Endodermal cell (in vitro differentiated cells): ENCODE measurements around the gene ATOSA. TPM values are rescaled to one million over a fixed set of nuclear protein-coding genes. Genes with fewer than 3 reads are reported as not detected.

Source experiments
- DNase-seq: peaks from one replicate; pipeline ENCODE4 v3.0.0-alpha.2; 2017
- H3K27ac ChIP-seq: 2 replicates; pipeline ENCODE4 v1.5.1; 2013; ENCODE audit warnings: mild to moderate bottlenecking, low read depth, low read length, moderate library complexity
- H3K27me3 ChIP-seq: 2 replicates; pipeline ENCODE4 v1.6.1; 2013; ENCODE audit warnings: mild to moderate bottlenecking, low read length, moderate library complexity; ENCODE audit not compliant: insufficient read depth, control insufficient read depth, poor library complexity, severe bottlenecking
- H3K36me3 ChIP-seq: 2 replicates; pipeline ENCODE4 v1.7.0; 2013; ENCODE audit warnings: mild to moderate bottlenecking, low read length, moderate library complexity; ENCODE audit not compliant: control insufficient read depth, insufficient read depth
- H3K4me1 ChIP-seq: one replicate; pipeline ENCODE4 v1.7.0; 2013; ENCODE audit warnings: low read length; ENCODE audit not compliant: control insufficient read depth, insufficient read depth
- H3K4me3 ChIP-seq: 2 replicates; pipeline ENCODE4 v1.5.1; 2013; ENCODE audit warnings: mild to moderate bottlenecking, low read length, moderate library complexity
- H3K9ac ChIP-seq: 2 replicates; pipeline ENCODE4 v1.6.1; 2013; ENCODE audit warnings: mild to moderate bottlenecking, low read length, moderate library complexity; ENCODE audit not compliant: poor library complexity, severe bottlenecking; ENCODE audit errors: extremely low read depth
- H3K9me3 ChIP-seq: 2 replicates; pipeline ENCODE4 v1.6.1; 2013; ENCODE audit warnings: mild to moderate bottlenecking, low read length, moderate library complexity; ENCODE audit not compliant: control insufficient read depth
- H3K27ac Mint-ChIP-seq: 2 replicates; pipeline ENCODE4 v1.8.0; 2020; ENCODE audit warnings: mixed read lengths
- H3K27me3 Mint-ChIP-seq: 2 replicates; pipeline ENCODE4 v1.8.0; 2021; ENCODE audit warnings: mild to moderate bottlenecking, mixed read lengths; ENCODE audit not compliant: insufficient read depth
- H3K36me3 Mint-ChIP-seq: 2 replicates; pipeline ENCODE4 v1.8.0; 2020; ENCODE audit warnings: low read depth, mixed read lengths
- H3K4me1 Mint-ChIP-seq: 2 replicates; pipeline ENCODE4 v1.8.0; 2020; ENCODE audit warnings: mixed read lengths
- H3K4me3 Mint-ChIP-seq: 2 replicates; pipeline ENCODE4 v1.8.0; 2020; ENCODE audit warnings: mild to moderate bottlenecking, moderate library complexity, mixed read lengths
- H3K9me3 Mint-ChIP-seq: 2 replicates; pipeline ENCODE4 v1.8.0; 2020; ENCODE audit warnings: mild to moderate bottlenecking, mixed read lengths
- CTCF ChIP-seq: fragments of 200-600 bp; sonication (generic); conservative IDR thresholded peaks from 2 replicates; pipeline ENCODE4 v1.5.0; 2021; ENCODE audit warnings: antibody characterized with exemption, mild to moderate bottlenecking
- WGBS, 2 experiments: methylation state at CpG; one replicate each; pipeline versions ENCODE4 v1.1.5 to v1.1.7; 2013; ENCODE audit warnings: missing lambda C conversion rate in 2 of 2, mixed read lengths in 1 of 2; ENCODE audit not compliant: insufficient coverage in 1 of 2, insufficient read length in 1 of 2; 5-methylcytosine and 5-hydroxymethylcytosine counted together
- total RNA-seq, 2 donors: library from RNA; stranded (reverse); fragmentation: NEBNext Ultra II Directional in 1 of 2; extraction: Animal tissue kit (Norgen Biotek cat#: 25700) in 1 of 2; gene quantifications; 2 replicates in 1 of 2; 3 replicates in 1 of 2; pipeline ENCODE4 v1.2.1, GENCODE V29; 2021

Gene ATOSA
- total RNA-seq, 2 donors from 2014 or later = 18.6 to 27.8 TPM

DNA sequence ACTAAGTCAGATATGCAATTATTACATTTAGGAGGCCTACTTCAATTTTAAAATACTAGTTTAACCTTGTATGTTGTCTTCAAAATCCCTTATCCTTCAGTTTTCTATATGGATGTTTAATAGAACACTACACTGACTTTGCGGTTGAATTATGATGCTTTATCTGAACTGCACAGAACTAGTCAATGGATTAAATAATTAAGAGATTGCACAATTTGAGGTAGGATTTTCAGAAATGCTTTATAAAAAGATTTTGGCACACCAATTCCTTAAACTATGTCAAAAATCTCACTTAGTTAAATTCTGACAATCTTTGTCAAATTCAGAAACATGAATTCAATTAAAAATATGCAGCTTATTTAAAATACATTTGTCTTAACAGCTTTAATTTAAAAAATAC is 28.1 kb downstream of the ATOSA start:
- H3K4me3 ChIP-seq = no peak overlapping the region
- Mint-ChIP-seq H3K4me3 (no peak overlapping the region), H3K27ac (no peak overlapping the region)

GRCh38 chr15:52649686-52650085 is 29.5 kb downstream of the ATOSA start:
- Mint-ChIP-seq H3K4me3 (no peak overlapping the region), H3K36me3 (peaks cover 7% of the 10 kb centered on the region), H3K27me3 (no peaks in the 10 kb centered on the region), H3K4me1 (peaks cover 10% of the 10 kb centered on the region), H3K9me3 (no peaks in the 10 kb centered on the region), H3K27ac (no peak overlapping the region)
- Histone ChIP-seq H3K9me3 (no peaks in the 10 kb centered on the region), H3K4me3 (no peak overlapping the region), H3K27me3 (no peaks in the 10 kb centered on the region), H3K27ac (no peak overlapping the region), H3K36me3 (peaks cover 4% of the 10 kb centered on the region), H3K9ac (no peak overlapping the region), H3K4me1 (no peaks in the 10 kb centered on the region)
- DNase-seq = no peak
- TF ChIP-seq CTCF = no peak

More for the DNA sequence above, 28.1 kb downstream of the ATOSA start:
- 100% methylated on average over 1 of the region's 1 CpG for WGBS, 2 experiments
- H3K9me3 Mint-ChIP-seq = no peaks in the 10 kb centered on the region
- H3K27me3 ChIP-seq = no peaks in the 10 kb centered on the region
- no peak overlapping the region for H3K9ac ChIP-seq
- no peaks in the 10 kb centered on the region for H3K9me3 ChIP-seq
- no peaks in the 10 kb centered on the region for H3K4me1 ChIP-seq
- DNase-seq = no peak
- no peak for TF ChIP-seq CTCF
- peaks cover 10% of the 10 kb centered on the region for H3K4me1 Mint-ChIP-seq
- no peak overlapping the region for H3K27ac ChIP-seq
- peaks cover 13% of the 10 kb centered on the region for H3K36me3 Mint-ChIP-seq
- peaks cover 4% of the 10 kb centered on the region for H3K36me3 ChIP-seq
- H3K27me3 Mint-ChIP-seq = no peaks in the 10 kb centered on the region

DNA sequence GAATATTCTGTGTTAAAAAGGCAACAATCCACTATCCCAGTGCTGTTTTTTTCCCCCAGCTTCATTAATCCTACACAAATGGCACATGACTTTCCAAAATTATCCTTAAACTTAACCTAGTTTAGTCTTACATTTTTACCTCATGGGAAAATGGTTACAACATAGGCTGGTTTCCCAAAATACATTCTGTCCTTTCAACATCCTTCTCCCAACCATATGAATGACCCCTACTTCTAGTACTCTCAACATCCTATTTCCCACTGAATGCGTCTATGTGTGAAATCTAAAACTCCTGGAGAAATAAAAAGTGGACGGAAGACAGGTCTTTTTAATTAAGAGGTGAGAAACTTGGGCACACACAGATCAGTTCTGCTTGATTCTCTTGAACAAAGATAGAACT is 33.3 kb downstream of the ATOSA start:
- Histone ChIP-seq H3K36me3 (peaks cover 4% of the 10 kb centered on the region), H3K27me3 (no peaks in the 10 kb centered on the region), H3K27ac (no peak overlapping the region), H3K4me3 (no peak overlapping the region), H3K9me3 (no peaks in the 10 kb centered on the region), H3K4me1 (no peaks in the 10 kb centered on the region), H3K9ac (no peak overlapping the region)
- Mint-ChIP-seq H3K4me1 (no peaks in the 10 kb centered on the region), H3K27me3 (no peaks in the 10 kb centered on the region), H3K4me3 (no peak overlapping the region), H3K36me3 (no peaks in the 10 kb centered on the region), H3K9me3 (no peaks in the 10 kb centered on the region), H3K27ac (peak overlapping the region; percentile 15)
- WGBS, 2 experiments = 89 to 100% methylated on average over 2 of the region's 2 CpGs
- DNase-seq = no peak
- TF ChIP-seq CTCF = no peak
